ENCODE results near the gene COX20.

- TF ChIP-seq, protein P1, sequence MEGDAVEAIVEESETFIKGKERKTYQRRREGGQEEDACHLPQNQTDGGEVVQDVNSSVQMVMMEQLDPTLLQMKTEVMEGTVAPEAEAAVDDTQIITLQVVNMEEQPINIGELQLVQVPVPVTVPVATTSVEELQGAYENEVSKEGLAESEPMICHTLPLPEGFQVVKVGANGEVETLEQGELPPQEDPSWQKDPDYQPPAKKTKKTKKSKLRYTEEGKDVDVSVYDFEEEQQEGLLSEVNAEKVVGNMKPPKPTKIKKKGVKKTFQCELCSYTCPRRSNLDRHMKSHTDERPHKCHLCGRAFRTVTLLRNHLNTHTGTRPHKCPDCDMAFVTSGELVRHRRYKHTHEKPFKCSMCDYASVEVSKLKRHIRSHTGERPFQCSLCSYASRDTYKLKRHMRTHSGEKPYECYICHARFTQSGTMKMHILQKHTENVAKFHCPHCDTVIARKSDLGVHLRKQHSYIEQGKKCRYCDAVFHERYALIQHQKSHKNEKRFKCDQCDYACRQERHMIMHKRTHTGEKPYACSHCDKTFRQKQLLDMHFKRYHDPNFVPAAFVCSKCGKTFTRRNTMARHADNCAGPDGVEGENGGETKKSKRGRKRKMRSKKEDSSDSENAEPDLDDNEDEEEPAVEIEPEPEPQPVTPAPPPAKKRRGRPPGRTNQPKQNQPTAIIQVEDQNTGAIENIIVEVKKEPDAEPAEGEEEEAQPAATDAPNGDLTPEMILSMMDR (IDR thresholded peaks at IDR 0.05): no peak
- TF ChIP-seq POLR2A (IDR thresholded peaks at IDR 0.05; ENCODE audit: low read depth) (no peak), EP300 (IDR thresholded peaks at IDR 0.05) (no peak)
Observed at GRCh38 chr1:244869950-244870349, 34.5 kb downstream of the COX20 start.
